GM18526 (cell line): Measurements from ENCODE around the gene KHDC1.

Experiments used
- POLR2A ChIP-seq: IDR thresholded peaks from 3 replicates; pipeline ENCODE4 v1.6.1; 2011; ENCODE audit not compliant: insufficient read length; ENCODE audit errors: extremely low read depth

KHDC1 gene

GRCh38 chr6:73194744-73195143 lies 68.3 kb downstream of the KHDC1 start:
- no peak for TF ChIP-seq POLR2A
